HepG2 (cell line): Measurements from ENCODE around the gene RTCA.

Source experiments
- HES4 ChIP-seq: sonication (generic); formaldehyde crosslinking; IDR thresholded peaks from 2 replicates; pipeline ENCODE4 v1.9.0; 2021; ENCODE audit warnings: mild to moderate bottlenecking, missing genetic modification reagents, borderline replicate concordance
- KDM1A ChIP-seq: IDR thresholded peaks from 2 replicates; pipeline ENCODE4 v1.6.1; 2016; ENCODE audit warnings: missing compliant biosample characterization
- SMARCE1 ChIP-seq: fragments of 450-650 bp; IDR thresholded peaks from 2 replicates; pipeline ENCODE4 v1.6.1; 2017; ENCODE audit warnings: borderline replicate concordance
- ZBTB21 ChIP-seq: sonication (generic); formaldehyde crosslinking; IDR thresholded peaks from 2 replicates; pipeline ENCODE4 v1.4.0; 2020; ENCODE audit warnings: missing genetic modification reagents
- TF ChIP-seq, protein P1 (sequence below): sonication (generic); formaldehyde crosslinking; IDR thresholded peaks from 2 replicates; pipeline ENCODE4 v1.5.0; 2020; ENCODE audit warnings: mild to moderate bottlenecking, missing genetic modification reagents, moderate library complexity
- TF ChIP-seq, protein P2 (sequence below): sonication (generic); formaldehyde crosslinking; IDR thresholded peaks from 2 replicates; pipeline ENCODE4 v1.4.0; 2020; ENCODE audit warnings: mild to moderate bottlenecking, low read depth, missing genetic modification reagents
- TF ChIP-seq, protein P3 (sequence below): sonication (generic); formaldehyde crosslinking; IDR thresholded peaks from 2 replicates; pipeline ENCODE4 v1.4.0; 2020; ENCODE audit warnings: low read depth, mild to moderate bottlenecking, missing genetic modification reagents
- TF ChIP-seq, protein P4 (sequence below): sonication (generic); formaldehyde crosslinking; IDR thresholded peaks from 2 replicates; pipeline ENCODE4 v1.8.1; 2023; ENCODE audit warnings: mild to moderate bottlenecking, missing genetic modification reagents

DNA sequence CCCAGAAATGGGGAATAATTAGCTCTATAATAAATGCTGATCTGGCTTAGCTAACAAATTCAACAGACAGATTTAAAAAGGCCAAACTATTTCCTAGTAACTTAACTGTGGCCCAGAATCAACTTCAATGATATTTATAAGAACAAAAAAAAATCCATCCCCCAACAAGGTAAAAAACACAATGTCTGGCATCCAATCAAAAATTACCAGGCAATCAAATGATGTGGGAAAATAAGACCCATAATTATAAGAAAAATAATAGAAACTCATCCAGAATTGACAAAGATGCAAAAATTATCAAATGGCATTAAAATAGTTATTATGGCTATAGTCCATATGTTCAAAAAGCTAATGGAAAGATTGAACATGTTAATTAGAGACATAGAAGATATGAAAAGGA is 43.8 kb downstream of the RTCA start:
- TF ChIP-seq, protein P1, sequence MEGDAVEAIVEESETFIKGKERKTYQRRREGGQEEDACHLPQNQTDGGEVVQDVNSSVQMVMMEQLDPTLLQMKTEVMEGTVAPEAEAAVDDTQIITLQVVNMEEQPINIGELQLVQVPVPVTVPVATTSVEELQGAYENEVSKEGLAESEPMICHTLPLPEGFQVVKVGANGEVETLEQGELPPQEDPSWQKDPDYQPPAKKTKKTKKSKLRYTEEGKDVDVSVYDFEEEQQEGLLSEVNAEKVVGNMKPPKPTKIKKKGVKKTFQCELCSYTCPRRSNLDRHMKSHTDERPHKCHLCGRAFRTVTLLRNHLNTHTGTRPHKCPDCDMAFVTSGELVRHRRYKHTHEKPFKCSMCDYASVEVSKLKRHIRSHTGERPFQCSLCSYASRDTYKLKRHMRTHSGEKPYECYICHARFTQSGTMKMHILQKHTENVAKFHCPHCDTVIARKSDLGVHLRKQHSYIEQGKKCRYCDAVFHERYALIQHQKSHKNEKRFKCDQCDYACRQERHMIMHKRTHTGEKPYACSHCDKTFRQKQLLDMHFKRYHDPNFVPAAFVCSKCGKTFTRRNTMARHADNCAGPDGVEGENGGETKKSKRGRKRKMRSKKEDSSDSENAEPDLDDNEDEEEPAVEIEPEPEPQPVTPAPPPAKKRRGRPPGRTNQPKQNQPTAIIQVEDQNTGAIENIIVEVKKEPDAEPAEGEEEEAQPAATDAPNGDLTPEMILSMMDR (CRISPR knock-in tag), result no peak
- TF ChIP-seq, protein P2, sequence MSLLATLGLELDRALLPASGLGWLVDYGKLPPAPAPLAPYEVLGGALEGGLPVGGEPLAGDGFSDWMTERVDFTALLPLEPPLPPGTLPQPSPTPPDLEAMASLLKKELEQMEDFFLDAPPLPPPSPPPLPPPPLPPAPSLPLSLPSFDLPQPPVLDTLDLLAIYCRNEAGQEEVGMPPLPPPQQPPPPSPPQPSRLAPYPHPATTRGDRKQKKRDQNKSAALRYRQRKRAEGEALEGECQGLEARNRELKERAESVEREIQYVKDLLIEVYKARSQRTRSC (CRISPR knock-in tag), result no peak
- TF ChIP-seq, protein P3, sequence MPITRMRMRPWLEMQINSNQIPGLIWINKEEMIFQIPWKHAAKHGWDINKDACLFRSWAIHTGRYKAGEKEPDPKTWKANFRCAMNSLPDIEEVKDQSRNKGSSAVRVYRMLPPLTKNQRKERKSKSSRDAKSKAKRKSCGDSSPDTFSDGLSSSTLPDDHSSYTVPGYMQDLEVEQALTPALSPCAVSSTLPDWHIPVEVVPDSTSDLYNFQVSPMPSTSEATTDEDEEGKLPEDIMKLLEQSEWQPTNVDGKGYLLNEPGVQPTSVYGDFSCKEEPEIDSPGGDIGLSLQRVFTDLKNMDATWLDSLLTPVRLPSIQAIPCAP (CRISPR knock-in tag), result no peak
- TF ChIP-seq SMARCE1 (no peak), KDM1A (CRISPR knock-in tag) (no peak), HES4 (CRISPR knock-in tag) (no peak), ZBTB21 (CRISPR knock-in tag) (no peak)
- TF ChIP-seq, protein P4, sequence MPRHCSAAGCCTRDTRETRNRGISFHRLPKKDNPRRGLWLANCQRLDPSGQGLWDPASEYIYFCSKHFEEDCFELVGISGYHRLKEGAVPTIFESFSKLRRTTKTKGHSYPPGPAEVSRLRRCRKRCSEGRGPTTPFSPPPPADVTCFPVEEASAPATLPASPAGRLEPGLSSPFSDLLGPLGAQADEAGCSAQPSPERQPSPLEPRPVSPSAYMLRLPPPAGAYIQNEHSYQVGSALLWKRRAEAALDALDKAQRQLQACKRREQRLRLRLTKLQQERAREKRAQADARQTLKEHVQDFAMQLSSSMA (CRISPR knock-in tag), result no peak
